Lower leg skin (tissue), 3 donors: ENCODE measurements around the gene C3orf70.

Experiments used
- CTCF ChIP-seq, 3 donors: fragments of 450-650 bp; IDR thresholded peaks; one replicate each; pipeline ENCODE4 v1.5.1; 2016; ENCODE audit warnings: antibody characterized with exemption in 3 of 3, mild to moderate bottlenecking in 3 of 3, moderate library complexity in 2 of 3
- POLR2A ChIP-seq, 2 donors: fragments of 450-650 bp; IDR thresholded peaks; one replicate each; pipeline ENCODE4 v1.6.1; 2016 to 2017; ENCODE audit warnings: antibody characterized with exemption in 2 of 2, mild to moderate bottlenecking in 1 of 2, moderate library complexity in 1 of 2

- TF ChIP-seq CTCF (IDR thresholded peaks at IDR 0.05) = no peak
- TF ChIP-seq POLR2A (IDR thresholded peaks at IDR 0.05) = no peak
Observed at GRCh38 chr3:185059766-185060165, 93.1 kb downstream of the C3orf70 start.
